ENCODE measurements around the gene NEUROD2. TPM values are rescaled to one million over a fixed set of nuclear protein-coding genes. Genes with fewer than 3 reads are reported as not detected.

The NEUROD2 gene
- total and polyA plus RNA-seq, 2 of the 13 experiments (the other 11 are each of a cell fraction or from before 2014, with no cell fraction given), result not detected

- TF ChIP-seq, protein P1, sequence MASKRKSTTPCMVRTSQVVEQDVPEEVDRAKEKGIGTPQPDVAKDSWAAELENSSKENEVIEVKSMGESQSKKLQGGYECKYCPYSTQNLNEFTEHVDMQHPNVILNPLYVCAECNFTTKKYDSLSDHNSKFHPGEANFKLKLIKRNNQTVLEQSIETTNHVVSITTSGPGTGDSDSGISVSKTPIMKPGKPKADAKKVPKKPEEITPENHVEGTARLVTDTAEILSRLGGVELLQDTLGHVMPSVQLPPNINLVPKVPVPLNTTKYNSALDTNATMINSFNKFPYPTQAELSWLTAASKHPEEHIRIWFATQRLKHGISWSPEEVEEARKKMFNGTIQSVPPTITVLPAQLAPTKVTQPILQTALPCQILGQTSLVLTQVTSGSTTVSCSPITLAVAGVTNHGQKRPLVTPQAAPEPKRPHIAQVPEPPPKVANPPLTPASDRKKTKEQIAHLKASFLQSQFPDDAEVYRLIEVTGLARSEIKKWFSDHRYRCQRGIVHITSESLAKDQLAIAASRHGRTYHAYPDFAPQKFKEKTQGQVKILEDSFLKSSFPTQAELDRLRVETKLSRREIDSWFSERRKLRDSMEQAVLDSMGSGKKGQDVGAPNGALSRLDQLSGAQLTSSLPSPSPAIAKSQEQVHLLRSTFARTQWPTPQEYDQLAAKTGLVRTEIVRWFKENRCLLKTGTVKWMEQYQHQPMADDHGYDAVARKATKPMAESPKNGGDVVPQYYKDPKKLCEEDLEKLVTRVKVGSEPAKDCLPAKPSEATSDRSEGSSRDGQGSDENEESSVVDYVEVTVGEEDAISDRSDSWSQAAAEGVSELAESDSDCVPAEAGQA (IDR thresholded peaks at IDR 0.05; ENCODE audit: low read depth), result no peak
- TF ChIP-seq, protein P1 (CRISPR knock-in tag; IDR thresholded peaks at IDR 0.05; ENCODE audit: borderline replicate concordance), result no peak
- TF ChIP-seq ZNF709 (CRISPR knock-in tag; IDR thresholded peaks at IDR 0.05) (0 out of 2 replicates have a peak, but pooled peaks have one; percentile 46), TSC22D2 (CRISPR knock-in tag; IDR thresholded peaks at IDR 0.05; ENCODE audit: borderline replicate concordance) (peak; percentile 85; the same call in 1 of the 2 replicates), NCOA2 (CRISPR knock-in tag; IDR thresholded peaks at IDR 0.05) (peak; percentile 54), DR1 (CRISPR knock-in tag; IDR thresholded peaks at IDR 0.05) (no peak), ZNF333 (CRISPR knock-in tag; IDR thresholded peaks at IDR 0.05; ENCODE audit: borderline replicate concordance) (no peak), GZF1 (CRISPR knock-in tag; IDR thresholded peaks at IDR 0.05) (0 out of 2 replicates have a peak, but pooled peaks have one; percentile 32), ZBTB7A (CRISPR knock-in tag; IDR thresholded peaks at IDR 0.05) (0 out of 2 replicates have a peak, but pooled peaks have one; percentile 22), ERF (CRISPR knock-in tag; IDR thresholded peaks at IDR 0.05) (peak; percentile 84), ZSCAN20 (CRISPR knock-in tag; IDR thresholded peaks at IDR 0.05; ENCODE audit: borderline replicate concordance) (0 out of 2 replicates have a peak, but pooled peaks have one; percentile 45), ZNF678 (CRISPR knock-in tag; IDR thresholded peaks at IDR 0.05) (0 out of 2 replicates have a peak, but pooled peaks have one; percentile 17)
- TF ChIP-seq, protein P2, sequence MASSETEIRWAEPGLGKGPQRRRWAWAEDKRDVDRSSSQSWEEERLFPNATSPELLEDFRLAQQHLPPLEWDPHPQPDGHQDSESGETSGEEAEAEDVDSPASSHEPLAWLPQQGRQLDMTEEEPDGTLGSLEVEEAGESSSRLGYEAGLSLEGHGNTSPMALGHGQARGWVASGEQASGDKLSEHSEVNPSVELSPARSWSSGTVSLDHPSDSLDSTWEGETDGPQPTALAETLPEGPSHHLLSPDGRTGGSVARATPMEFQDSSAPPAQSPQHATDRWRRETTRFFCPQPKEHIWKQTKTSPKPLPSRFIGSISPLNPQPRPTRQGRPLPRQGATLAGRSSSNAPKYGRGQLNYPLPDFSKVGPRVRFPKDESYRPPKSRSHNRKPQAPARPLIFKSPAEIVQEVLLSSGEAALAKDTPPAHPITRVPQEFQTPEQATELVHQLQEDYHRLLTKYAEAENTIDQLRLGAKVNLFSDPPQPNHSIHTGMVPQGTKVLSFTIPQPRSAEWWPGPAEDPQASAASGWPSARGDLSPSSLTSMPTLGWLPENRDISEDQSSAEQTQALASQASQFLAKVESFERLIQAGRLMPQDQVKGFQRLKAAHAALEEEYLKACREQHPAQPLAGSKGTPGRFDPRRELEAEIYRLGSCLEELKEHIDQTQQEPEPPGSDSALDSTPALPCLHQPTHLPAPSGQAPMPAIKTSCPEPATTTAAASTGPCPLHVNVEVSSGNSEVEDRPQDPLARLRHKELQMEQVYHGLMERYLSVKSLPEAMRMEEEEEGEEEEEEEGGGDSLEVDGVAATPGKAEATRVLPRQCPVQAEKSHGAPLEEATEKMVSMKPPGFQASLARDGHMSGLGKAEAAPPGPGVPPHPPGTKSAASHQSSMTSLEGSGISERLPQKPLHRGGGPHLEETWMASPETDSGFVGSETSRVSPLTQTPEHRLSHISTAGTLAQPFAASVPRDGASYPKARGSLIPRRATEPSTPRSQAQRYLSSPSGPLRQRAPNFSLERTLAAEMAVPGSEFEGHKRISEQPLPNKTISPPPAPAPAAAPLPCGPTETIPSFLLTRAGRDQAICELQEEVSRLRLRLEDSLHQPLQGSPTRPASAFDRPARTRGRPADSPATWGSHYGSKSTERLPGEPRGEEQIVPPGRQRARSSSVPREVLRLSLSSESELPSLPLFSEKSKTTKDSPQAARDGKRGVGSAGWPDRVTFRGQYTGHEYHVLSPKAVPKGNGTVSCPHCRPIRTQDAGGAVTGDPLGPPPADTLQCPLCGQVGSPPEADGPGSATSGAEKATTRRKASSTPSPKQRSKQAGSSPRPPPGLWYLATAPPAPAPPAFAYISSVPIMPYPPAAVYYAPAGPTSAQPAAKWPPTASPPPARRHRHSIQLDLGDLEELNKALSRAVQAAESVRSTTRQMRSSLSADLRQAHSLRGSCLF (CRISPR knock-in tag; IDR thresholded peaks at IDR 0.05; ENCODE audit: borderline replicate concordance), result 0 out of 2 replicates have a peak, but pooled peaks have one; percentile 60
- TF ChIP-seq, protein P3, sequence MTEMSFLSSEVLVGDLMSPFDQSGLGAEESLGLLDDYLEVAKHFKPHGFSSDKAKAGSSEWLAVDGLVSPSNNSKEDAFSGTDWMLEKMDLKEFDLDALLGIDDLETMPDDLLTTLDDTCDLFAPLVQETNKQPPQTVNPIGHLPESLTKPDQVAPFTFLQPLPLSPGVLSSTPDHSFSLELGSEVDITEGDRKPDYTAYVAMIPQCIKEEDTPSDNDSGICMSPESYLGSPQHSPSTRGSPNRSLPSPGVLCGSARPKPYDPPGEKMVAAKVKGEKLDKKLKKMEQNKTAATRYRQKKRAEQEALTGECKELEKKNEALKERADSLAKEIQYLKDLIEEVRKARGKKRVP (CRISPR knock-in tag; IDR thresholded peaks at IDR 0.05), result 0 out of 4 replicates have a peak, but pooled peaks of 1 of the 2 experiments have one; percentile 18
Observed at GRCh38 chr17:39591958-39592954, 15.5 kb downstream of the NEUROD2 start (continued).

Data from HepG2 (cell line).